Middle frontal gyrus (tissue), 1 donor: Measurements from ENCODE around the gene BAIAP2L1.
"Not testable (repeated sequence)": the region's sequence is repeated elsewhere in the genome, so short reads cannot be mapped to it uniquely, and the experiment has no call there.

ENCODE experiments used
- DNase-seq: peaks from one replicate; pipeline ENCODE4 v3.0.0-alpha.2; 2015; ENCODE audit warnings: low spot score; ENCODE audit errors: extremely low spot score

Gene BAIAP2L1

DNA sequence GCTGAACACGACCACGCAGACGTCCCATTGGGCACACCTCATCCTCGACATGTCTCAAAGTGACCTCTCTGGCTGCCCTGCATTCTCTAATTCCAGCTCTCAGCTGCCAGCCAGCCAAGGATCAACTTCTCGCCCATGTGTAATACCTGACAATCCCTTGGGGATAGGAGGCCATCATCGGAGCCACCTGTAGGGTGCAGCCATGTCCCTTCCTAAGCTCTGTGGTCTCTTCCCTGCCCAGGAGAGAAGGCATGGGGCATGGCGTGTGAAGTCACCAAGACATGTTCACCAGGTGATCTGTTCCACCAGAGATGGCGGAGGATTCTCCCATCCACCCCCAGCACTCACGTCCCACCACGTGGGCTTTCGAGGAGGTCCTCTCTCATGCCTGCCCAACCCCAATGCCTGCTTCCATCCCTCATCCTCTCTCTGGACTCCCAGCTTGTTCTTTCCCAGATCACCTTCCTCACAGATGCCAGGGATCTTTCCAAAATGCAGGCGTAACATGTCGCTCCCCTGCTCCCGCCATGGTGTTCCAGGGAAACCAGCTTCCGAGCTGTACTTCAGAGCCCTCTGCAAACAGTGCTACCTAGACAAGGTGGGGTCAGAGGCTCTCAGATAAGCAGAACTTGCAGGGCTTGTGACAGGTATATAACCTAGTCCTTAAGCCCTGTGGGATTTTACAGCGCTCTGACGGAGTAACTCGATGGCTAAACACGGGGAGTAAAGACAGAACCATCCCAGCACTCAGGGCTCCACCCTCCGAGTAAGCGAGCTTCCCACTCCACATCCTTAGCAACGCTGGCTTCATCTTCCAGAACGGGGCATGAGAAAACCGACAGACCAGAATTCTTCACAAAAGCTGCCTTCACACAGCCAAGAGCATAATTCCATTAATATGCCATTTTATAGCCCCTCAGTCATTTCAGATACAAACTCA is 78.3 kb downstream of the BAIAP2L1 start:
- DNase-seq: no peak

DNA sequence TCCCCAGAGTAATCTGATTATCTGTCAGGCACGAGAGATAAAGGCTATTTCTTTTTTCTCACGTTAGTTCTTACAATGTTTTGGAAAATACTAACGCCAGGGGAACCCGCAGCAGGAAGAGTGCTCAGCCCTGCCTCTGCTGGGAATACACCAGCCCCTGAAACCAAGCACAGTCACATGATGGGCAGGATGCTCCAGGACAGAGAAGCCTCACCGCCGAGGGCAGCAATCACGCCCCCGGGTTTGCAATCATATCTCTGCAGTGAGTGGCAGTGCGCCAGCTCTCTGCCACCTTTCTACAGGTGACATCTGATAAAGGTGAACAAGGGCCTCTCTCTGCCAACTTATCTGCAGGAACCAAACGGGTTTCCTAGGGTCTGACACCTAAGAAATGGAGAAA is 79.6 kb downstream of the BAIAP2L1 start:
- DNase-seq: no peak

GRCh38 chr7:98319176-98319575 is 81.7 kb downstream of the BAIAP2L1 start:
- no peak for DNase-seq

DNA sequence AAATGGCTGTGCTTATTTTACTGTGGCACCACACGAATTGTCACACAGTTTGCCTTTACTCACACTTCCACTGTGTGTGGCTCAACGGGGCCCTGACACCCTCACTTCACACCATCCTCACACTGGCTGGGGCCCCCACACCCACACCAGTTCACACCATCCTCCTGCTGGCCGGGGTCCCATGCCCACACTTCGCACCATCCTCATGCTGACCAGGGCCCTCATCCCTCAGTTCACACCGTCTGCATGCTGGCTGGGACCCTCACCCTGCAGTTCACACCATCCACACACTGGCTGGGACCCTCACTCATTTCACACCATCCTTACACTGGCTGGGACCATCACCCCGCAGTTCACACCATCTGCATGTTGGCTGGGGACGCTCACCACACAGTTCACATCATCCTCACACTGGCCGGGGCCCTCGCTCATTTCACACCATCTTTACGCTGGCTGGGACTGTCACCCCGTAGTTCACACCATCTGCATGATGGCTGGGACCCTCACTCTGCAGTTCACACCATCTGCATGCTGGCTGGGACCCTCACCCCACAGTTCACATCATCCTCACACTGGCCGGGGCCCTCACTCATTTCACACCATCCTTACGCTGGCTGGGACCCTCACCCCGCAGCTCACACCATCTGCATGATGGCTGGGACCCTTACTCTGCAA is 83.4 kb downstream of the BAIAP2L1 start:
- DNase-seq: no peak

DNA sequence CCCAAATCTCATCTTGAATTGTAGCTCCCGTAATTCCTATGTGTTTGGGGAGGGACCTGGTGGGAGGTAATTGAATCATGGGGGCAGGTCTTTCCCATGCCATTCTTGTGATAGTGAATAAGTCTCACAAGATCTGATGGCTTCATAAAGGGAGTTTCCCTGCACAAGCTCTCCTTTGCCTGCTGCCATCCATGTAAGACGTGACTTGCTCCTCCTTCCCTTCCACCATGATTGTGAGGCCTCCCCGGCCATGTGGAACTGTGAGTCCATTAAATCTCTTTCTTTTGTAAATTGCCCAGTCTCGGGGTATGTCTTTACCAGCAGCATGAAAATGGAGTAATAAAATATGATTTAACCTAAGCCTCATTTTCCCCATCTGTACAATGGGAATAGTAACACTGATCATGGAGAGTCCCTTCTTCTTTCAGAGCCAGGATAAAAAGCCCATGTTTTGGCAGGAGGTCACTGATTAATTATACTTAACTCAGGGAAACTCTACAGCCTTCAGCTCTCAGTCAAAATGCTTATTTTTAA is 84.8 kb downstream of the BAIAP2L1 start:
- DNase-seq: not testable (repeated sequence)

- DNase-seq: no peak
Observed at GRCh38 chr7:98315318-98315993, 85.4 kb downstream of the BAIAP2L1 start.

DNA sequence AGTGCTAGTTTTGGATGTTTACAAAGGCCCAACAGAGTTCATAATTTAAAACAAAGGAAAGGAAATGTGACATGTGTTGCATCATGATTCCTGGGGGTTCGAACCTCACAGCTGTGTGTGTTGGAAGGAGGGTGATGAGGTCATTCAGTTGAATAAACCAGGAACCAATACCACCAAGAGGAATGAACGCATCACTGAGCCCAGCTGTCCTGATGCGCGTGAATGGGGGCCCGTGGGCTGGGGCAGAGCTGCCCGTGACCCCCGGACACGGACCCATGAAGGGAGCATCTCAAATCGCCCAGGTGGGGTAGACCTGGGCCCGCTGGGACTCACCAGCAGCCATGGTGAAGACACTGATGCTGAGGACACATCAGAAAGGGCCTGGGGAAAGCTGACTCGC is 86.4 kb downstream of the BAIAP2L1 start:
- DNase-seq: no peak

- DNase-seq: no peak
Observed at GRCh38 chr7:98312201-98312600, 88.7 kb downstream of the BAIAP2L1 start.

DNA sequence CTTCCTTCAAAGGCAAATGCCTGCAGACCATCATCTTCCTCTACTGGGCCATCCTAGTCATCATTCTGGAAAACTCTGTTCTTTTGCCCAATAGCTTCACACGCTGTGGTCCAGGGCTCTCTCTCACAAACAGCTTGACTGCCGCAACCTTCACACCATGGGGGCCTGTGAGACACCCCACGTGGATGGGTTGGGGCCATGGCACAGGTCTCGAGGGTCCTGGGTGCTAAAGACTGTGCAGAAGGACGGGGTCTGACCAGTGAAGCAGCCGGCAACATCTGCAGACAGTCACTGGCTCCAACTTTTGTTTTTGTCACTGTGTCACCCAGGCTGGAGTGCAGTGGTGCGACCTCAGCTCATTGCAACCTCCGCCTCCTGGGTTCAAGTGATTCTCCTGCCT is 91.3 kb downstream of the BAIAP2L1 start:
- DNase-seq: no peak

- DNase-seq: no peak
Observed at GRCh38 chr7:98307971-98308466, 92.9 kb downstream of the BAIAP2L1 start.

DNA sequence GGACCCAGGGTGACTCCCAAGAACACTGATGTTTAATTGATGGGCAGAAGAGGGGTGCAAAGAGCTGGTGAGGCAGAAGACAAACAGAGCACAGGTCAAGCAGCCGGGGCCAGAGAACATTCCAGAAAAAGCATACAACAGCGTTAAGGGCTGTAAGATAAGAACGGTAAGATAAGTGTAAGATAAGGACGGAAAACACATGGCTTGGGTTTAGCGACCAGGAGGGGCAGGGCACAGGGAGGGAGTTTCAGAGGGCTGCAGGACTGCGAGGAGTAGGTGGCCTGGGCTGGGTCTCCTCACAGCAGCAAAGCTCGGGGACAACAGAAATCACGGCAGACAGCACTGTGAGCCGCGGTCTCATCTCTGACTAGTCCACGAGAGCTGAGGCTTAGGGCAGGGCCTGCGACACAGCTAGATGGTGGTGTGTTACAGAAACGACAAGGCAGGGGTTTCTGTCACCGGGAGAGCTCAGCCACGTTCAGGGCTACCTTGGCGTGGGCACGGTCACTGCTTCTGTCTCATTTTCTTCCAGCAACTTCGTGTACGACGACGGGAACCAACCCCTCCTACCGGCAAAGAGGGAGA is 94.8 kb downstream of the BAIAP2L1 start:
- no peak for DNase-seq

DNA sequence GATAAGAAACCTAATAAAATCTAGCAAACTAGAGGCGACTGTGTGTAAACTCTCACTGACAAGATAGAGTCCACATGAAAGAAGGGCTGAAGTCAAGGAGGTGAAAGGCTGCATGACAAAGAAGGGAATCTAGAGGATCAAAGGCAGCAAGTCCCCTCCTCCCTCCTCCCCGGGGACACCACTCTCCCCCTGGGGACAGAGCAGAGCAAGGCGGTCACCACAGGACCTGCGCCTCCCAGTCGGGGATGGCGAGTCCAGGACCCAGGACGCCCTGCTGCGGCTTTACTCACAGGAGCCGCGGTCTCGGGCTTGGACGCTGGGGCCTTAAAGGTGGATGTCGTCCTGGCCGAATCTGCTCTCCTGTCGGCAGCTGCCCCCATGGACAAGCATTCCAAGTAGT is 97.0 kb downstream of the BAIAP2L1 start:
- DNase-seq: no peak

- no peak for DNase-seq
Observed at GRCh38 chr7:98303176-98303865, 97.6 kb downstream of the BAIAP2L1 start.

- DNase-seq: no peak
Observed at GRCh38 chr7:98301693-98302470, 99.0 kb downstream of the BAIAP2L1 start.

DNA sequence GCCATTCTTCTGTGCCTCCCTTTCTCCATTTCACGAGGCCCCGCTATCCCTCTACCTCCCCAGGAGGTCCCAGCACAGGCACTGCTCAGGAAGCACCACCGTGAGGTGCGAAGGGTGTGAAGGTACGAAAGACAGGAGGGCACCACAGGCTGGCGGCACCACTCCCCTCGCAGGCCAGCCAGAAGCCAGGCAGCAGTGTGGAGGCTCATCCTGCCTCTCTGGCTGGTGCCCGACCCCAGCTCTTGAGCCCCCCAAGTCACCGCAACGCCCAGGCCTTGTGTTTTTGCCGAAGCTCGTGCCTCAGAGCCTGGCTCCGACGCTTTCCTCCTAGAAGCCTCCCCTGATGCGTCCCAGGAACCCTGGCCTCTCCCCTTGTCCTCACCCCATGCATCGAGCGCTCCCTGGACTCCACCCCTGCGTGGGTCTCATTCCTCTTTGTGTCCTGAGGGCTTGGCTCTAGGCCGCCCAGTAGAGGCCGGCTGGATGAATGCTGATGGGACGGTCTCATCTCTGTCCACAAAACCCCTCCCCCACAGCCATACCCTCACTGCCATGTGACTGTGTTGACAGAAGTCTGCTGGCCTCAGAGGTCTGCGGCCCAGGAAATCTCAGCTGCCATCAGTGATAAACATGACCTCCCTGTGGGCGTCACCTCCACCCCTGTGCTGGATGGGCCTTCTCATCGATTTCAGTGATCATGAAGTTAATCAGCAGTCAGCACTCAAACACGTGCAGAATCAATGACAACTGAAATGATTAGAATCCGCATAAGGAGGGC is 100.1 kb downstream of the BAIAP2L1 start:
- no peak for DNase-seq

DNA sequence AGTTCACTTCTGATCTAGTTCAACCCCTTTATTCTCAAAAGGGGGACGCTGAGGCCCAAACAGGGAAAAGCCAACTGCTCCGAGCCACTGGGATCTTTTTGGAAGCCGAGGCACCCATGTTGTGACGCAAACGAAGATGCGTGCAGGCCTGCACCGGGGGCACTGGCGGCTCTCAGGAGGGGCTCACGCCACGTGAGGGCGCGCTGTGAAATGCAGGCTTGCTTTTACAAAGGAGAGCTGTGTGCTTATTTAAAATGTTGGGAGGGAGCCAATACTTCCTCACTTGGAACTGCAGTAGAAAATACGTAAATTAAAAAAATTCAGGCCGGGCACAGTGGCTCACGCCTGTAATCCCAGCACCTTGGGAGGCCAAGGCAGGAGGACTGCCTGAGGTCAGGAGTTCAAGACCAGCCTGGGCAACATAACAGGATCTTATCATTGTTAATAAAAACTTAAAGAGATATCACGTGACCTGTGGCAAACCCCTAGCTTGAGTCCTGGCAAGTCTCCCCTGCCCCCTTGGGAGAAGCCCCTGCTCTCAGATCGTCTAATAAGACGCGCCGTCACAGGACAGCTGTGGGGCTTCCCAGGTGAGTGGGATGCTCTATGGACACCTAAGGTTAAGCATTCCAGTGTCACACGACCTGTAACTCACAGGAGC is 103.1 kb downstream of the BAIAP2L1 start:
- DNase-seq: no peak

DNA sequence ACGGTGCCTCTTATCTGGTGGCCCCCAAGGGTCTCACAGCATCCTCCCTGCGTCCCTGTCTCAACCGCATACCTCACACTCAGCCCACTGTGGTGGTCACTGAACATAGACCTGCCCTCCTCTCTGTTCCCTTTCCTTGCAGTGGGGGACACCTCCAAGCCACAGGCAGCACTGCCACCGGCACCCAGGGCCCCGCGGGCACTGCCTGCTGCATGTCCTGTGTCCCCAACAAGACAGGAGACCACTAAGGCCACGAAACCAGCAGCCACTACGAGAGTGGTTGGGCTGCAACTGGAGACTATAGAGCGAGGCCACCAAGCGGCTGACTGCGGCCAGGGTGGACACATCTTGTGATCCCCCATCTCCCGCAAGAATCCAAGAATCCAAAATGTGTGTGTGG is 104.1 kb downstream of the BAIAP2L1 start:
- no peak for DNase-seq

DNA sequence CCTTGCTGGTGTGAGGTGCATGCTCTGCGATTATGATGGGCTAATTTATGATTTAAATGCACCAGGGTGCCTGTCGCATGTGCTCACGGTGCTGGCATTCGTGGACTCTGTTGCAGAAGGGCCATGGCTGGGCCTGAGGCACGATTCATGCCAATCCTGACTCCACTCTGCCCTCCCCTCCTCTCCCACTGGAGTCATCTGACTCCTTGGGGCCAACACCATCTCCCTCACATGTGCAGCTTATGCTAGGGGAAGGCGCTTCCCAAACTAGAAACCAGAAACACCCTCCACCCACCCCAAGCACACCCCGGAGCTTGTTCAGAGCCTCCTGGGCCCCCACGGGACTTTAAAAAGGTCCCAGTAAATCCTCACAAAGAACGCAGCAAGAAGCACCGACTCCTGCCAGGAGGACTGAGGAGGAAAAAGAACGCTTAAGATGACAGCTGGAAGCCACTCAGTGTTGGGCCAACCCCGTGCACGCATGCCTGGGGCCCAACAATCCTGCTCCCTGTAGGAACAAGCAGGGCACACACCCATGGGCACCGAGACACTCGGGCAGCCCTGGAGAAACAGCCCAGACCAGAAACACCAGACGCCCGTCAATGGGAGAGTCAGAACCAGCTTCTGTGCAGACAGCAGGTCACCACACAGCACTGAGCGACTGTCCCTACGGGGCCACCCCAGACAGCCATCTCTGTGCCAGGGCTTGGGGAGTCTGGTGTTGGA is 105.3 kb downstream of the BAIAP2L1 start:
- no peak for DNase-seq
